ENCODE data around the gene BRAP.

DNA sequence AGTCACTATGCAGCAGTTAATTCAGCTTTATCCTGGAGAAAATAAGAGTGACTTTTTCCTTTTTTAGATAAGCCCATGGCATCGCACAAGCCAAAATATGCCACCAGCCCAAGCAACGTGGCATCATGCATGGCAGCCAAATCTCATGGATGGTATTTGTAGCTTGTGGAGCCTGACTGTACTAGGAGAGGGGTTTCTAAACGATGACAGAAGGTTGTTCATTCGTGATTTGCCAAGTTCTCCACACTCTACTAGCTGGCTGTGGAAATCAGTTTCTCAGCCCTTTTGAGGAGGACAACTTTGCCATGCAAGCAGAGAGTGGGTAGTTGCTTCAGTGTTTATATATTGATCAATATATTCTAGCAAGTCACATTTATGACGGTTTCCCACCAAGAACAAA is 45.2 kb downstream of the BRAP start:
- no peak for TF ChIP-seq FOXP2 (optimal IDR thresholded peaks at IDR 0.05; ENCODE audit: borderline replicate concordance, extremely low read depth, extremely low read length, insufficient read depth)
- TF ChIP-seq, protein P1, sequence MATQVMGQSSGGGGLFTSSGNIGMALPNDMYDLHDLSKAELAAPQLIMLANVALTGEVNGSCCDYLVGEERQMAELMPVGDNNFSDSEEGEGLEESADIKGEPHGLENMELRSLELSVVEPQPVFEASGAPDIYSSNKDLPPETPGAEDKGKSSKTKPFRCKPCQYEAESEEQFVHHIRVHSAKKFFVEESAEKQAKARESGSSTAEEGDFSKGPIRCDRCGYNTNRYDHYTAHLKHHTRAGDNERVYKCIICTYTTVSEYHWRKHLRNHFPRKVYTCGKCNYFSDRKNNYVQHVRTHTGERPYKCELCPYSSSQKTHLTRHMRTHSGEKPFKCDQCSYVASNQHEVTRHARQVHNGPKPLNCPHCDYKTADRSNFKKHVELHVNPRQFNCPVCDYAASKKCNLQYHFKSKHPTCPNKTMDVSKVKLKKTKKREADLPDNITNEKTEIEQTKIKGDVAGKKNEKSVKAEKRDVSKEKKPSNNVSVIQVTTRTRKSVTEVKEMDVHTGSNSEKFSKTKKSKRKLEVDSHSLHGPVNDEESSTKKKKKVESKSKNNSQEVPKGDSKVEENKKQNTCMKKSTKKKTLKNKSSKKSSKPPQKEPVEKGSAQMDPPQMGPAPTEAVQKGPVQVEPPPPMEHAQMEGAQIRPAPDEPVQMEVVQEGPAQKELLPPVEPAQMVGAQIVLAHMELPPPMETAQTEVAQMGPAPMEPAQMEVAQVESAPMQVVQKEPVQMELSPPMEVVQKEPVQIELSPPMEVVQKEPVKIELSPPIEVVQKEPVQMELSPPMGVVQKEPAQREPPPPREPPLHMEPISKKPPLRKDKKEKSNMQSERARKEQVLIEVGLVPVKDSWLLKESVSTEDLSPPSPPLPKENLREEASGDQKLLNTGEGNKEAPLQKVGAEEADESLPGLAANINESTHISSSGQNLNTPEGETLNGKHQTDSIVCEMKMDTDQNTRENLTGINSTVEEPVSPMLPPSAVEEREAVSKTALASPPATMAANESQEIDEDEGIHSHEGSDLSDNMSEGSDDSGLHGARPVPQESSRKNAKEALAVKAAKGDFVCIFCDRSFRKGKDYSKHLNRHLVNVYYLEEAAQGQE (IDR thresholded peaks at IDR 0.05; ENCODE audit: insufficient read depth in 1 of 2, low read depth in 2 of 2, low read length in 2 of 2): no peak
